ENCODE measurements around the gene KCNMB4. TPM values are rescaled to one million over a fixed set of nuclear protein-coding genes. Genes with fewer than 3 reads are reported as not detected.

KCNMB4 gene
- total RNA-seq, 3 donors from 2014 or later: 0.98 to 1.5 (median 1.4) TPM

DNA sequence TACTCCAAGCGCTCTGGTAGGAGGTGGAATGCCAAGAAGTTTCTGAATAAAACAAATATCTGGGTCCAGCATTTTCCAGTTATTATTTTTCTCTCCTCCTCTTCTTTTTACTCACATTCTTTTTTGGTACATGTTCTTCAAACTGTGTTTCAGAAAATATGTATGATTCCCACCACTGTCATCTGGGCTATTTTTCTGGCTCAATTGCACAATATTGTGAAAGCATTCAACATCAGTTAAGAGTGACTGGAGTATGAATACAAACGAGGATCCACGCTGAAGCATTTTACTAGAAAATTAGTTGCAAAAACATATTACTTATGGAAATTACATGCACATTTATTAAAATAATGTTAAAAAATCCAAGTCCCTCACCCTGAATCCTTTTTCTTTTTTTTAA lies 61.5 kb downstream of the KCNMB4 start:
- H3K27me3 ChIP-seq: no peaks in the 10 kb centered on the region
- TF ChIP-seq POLR2AphosphoS5 (IDR thresholded peaks at IDR 0.05) (no peak), CTCF (IDR thresholded peaks at IDR 0.05) (no peak), POLR2A (IDR thresholded peaks at IDR 0.05) (no peak)
- no peak for DNase-seq (ENCODE audit: low spot score in 2 of 2)
- no peak overlapping the region for H3K4me3 ChIP-seq
- H3K36me3 ChIP-seq: no peaks in the 10 kb centered on the region
- H3K9me3 ChIP-seq: no peaks in the 10 kb centered on the region
- no peaks in the 10 kb centered on the region for H3K4me1 ChIP-seq
- H3K27ac ChIP-seq: no peak overlapping the region
- intact Hi-C loops (cut with DNase I; ENCODE audit: low total_unique reads): no loop called here

- intact Hi-C loops (cut with DNase I; ENCODE audit: low total_unique reads): no loop called here
- Histone ChIP-seq H3K9me3 (no peaks in the 10 kb centered on the region), H3K36me3 (no peaks in the 10 kb centered on the region), H3K4me1 (no peaks in the 10 kb centered on the region), H3K4me3 (no peak overlapping the region), H3K27ac (no peak overlapping the region), H3K27me3 (no peaks in the 10 kb centered on the region)
- no peak for TF ChIP-seq POLR2AphosphoS5 (IDR thresholded peaks at IDR 0.05)
- TF ChIP-seq POLR2A (IDR thresholded peaks at IDR 0.05): no peak
- no peak for TF ChIP-seq CTCF (IDR thresholded peaks at IDR 0.05)
- DNase-seq (ENCODE audit: low spot score in 2 of 2): no peak
These were observed 64.3 kb downstream of the KCNMB4 start for GRCh38 chr12:70430400-70430799.

- Histone ChIP-seq H3K9me3 (no peaks in the 10 kb centered on the region), H3K4me3 (no peak overlapping the region), H3K4me1 (no peaks in the 10 kb centered on the region), H3K27me3 (no peaks in the 10 kb centered on the region), H3K36me3 (no peaks in the 10 kb centered on the region), H3K27ac (no peak overlapping the region)
- TF ChIP-seq POLR2A (IDR thresholded peaks at IDR 0.05) (no peak), POLR2AphosphoS5 (IDR thresholded peaks at IDR 0.05) (no peak), CTCF (IDR thresholded peaks at IDR 0.05) (no peak)
- no peak for DNase-seq (ENCODE audit: low spot score in 2 of 2)
- intact Hi-C loops (cut with DNase I; ENCODE audit: low total_unique reads): no loop called here
These were observed 70.7 kb downstream of the KCNMB4 start for GRCh38 chr12:70436836-70437235.

GRCh38 chr12:70443062-70443673 lies 77.1 kb downstream of the KCNMB4 start:
- intact Hi-C loops (cut with DNase I; ENCODE audit: low total_unique reads): no loop called here
- H3K4me3 ChIP-seq: no peak overlapping the region
- no peak overlapping the region for H3K27ac ChIP-seq
- H3K36me3 ChIP-seq: no peaks in the 10 kb centered on the region
- H3K27me3 ChIP-seq: no peaks in the 10 kb centered on the region
- DNase-seq (ENCODE audit: low spot score in 2 of 2): no peak
- TF ChIP-seq POLR2AphosphoS5 (IDR thresholded peaks at IDR 0.05) (no peak), CTCF (IDR thresholded peaks at IDR 0.05) (no peak), POLR2A (IDR thresholded peaks at IDR 0.05) (no peak)
- no peaks in the 10 kb centered on the region for H3K4me1 ChIP-seq
- peaks cover 0 to 2% of the 10 kb centered on the region in 2 donors for H3K9me3 ChIP-seq

DNA sequence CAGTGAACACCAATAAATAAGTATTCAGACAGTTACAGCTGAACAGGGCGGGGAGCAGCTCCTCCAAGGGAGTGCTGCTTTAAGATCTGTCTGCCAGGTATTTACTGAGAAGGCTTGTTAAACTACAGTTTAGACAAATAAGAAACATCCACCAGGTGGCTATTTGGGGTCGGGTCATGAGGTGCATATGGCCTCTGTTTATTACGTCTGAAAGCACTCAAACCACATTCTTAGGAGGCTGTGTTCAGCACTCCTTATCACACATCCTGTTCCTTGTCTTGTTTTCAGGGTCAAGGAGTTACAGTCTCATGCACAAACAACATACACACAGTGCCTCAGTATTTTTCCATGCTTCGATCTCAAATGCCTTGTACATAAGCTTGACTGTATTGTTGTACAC lies 78.8 kb downstream of the KCNMB4 start:
- Histone ChIP-seq H3K27ac (no peak overlapping the region), H3K4me1 (no peaks in the 10 kb centered on the region), H3K9me3 (peaks cover 5 to 14% of the 10 kb centered on the region in 2 donors), H3K27me3 (no peaks in the 10 kb centered on the region), H3K4me3 (no peak overlapping the region), H3K36me3 (no peaks in the 10 kb centered on the region)
- no peak for DNase-seq (ENCODE audit: low spot score in 2 of 2)
- TF ChIP-seq POLR2AphosphoS5 (IDR thresholded peaks at IDR 0.05) (no peak), CTCF (IDR thresholded peaks at IDR 0.05) (no peak), POLR2A (IDR thresholded peaks at IDR 0.05) (no peak)
- intact Hi-C loops (cut with DNase I; ENCODE audit: low total_unique reads): no loop called here
